Stimulated activated CD4-positive, alpha-beta T cell treated with anti-CD3 and anti-CD28 coated beads, Interleukin-2, amount 100 ng/mL, for 48 hours (primary cell): ENCODE results near the gene KDM3A.

Experiments
- DNase-seq, 2 donors: peaks; one replicate each; pipeline ENCODE4 v3.0.0-alpha.2; 2020

KDM3A gene

GRCh38 chr2:86440631-86441391 is at the start of gene KDM3A:
Gene KDM3A (plus strand): TSS chr2:86441371. CDS start chr2:86442048, 677 bp downstream.
- DNase-seq, result peak; percentile 97

- DNase-seq, result no peak
These were observed 48.2 kb upstream of the KDM3A start for GRCh38 chr2:86392873-86393518.

GRCh38 chr2:86393521-86394491 is 47.4 kb upstream of the KDM3A start:
- DNase-seq, result no peak

GRCh38 chr2:86396291-86396785 is 44.8 kb upstream of the KDM3A start:
- DNase-seq, result no peak

GRCh38 chr2:86397986-86398385 is 43.2 kb upstream of the KDM3A start:
- DNase-seq, result no peak

GRCh38 chr2:86398500-86399474 is 42.4 kb upstream of the KDM3A start:
- no peak for DNase-seq

- DNase-seq, result no peak
These were observed 40.9 kb upstream of the KDM3A start for GRCh38 chr2:86400321-86400720.

- DNase-seq, result no peak
These were observed 30.6 kb upstream of the KDM3A start for GRCh38 chr2:86410581-86410980.

GRCh38 chr2:86411396-86411795 is 29.8 kb upstream of the KDM3A start:
- no peak for DNase-seq

- no peak for DNase-seq
These were observed 29.2 kb upstream of the KDM3A start for GRCh38 chr2:86412007-86412406.

- DNase-seq, result no peak
These were observed 27.7 kb upstream of the KDM3A start for GRCh38 chr2:86413296-86414094.

- no peak for DNase-seq
These were observed 26.2 kb upstream of the KDM3A start for GRCh38 chr2:86414996-86415395.

- DNase-seq, result no peak
These were observed 25.0 kb upstream of the KDM3A start for GRCh38 chr2:86416146-86416545.

GRCh38 chr2:86417961-86418360 is 23.2 kb upstream of the KDM3A start:
- no peak for DNase-seq

- no peak for DNase-seq
These were observed 20.3 kb upstream of the KDM3A start for GRCh38 chr2:86420913-86421312.

GRCh38 chr2:86426271-86426670 is 14.9 kb upstream of the KDM3A start:
- DNase-seq, result no peak

GRCh38 chr2:86429335-86429734 is 11.8 kb upstream of the KDM3A start:
- no peak for DNase-seq

- no peak for DNase-seq
These were observed 10.8 kb upstream of the KDM3A start for GRCh38 chr2:86430368-86430767.

GRCh38 chr2:86433137-86433536 is 8.0 kb upstream of the KDM3A start:
- DNase-seq, result no peak

- no peak for DNase-seq
These were observed 6.9 kb upstream of the KDM3A start for GRCh38 chr2:86434290-86434689.

- DNase-seq, result no peak
These were observed 5.6 kb upstream of the KDM3A start for GRCh38 chr2:86435531-86435930.
